Measurements from ENCODE around the gene UBAC2.

Gene UBAC2

DNA sequence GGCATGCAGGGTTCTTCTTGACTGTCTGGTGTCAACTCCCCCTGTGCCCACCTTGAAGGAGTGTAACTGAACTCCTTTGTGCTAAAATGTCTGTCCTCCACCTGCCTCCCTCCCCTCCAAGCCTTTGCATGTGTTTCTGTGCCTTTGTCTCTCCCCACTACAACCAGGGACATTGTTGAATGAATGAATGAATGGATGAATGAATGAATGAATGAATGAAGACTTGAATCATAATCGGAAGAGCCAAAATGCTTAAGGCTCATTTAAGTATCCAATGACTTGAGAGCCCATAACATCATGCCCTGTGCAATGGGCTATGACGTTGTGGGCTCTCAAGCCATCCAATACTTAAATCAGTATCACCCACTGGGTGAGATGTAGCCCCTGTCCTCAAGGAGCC is 115.6 kb downstream of the UBAC2 start:
- DNase-seq, result no peak

DNA sequence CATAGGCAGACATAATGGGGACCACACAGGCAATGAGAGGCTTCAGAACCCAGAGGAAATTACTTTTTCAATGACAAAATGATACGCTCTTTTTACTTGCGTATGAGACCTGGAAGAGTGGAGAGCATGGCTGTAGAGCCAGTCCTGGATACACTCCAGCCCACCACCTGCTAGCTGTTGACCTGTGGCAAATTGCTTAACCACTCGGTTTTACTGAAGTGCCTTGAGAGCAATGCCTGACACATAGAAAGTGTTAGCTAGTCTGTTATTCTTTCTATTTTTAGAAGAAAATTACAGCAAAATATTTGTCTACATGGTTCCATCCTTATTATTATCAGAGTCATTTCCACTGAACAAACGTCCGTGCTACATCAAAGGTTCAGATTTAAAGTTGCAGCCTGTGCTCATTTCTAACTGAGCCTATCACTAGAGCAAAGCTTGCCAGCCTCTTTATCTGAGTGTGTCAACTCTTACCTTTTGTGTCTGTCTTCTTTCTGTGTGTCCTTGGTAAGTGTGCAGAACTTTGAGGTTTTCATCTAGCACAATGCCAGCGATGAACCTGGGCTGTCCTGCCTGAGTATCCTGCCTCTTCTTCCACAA is 116.1 kb downstream of the UBAC2 start:
- no peak for DNase-seq

DNA sequence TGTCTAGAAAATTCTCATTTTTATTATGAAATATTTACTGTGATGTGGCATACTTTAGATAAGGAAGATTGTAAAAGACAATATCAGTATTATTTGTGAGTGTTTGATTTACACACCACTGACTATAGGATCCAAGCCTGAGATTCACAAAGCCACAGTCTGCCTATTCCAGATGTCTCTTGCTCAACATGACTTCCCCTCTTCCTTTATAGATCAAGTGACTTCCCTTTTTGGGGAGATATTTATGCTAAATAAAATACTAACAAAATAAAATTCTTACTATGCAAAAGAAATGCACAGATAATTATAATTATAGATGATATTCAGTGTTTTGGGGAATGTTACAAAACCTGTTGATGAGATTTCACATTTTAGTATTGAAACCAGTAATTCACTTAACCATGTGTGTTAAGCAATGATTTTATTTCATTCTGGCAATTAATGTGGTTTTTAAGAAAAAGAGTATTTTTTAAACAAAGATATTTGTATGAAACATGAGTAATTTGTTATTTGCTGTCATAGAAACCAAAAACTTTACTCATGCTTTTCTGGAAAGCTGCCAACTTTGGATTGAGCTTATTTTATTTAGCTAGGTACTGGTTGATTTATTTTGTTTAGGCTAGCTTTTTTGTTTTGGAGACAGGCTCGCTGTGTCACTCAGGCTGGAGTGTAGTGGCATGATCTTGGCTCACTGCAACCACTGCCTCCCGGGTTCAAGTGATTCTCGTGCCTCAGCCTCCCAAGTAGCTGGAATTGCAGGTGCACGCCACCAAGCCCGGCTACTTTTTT is 120.2 kb downstream of the UBAC2 start:
- no peak for DNase-seq

DNA sequence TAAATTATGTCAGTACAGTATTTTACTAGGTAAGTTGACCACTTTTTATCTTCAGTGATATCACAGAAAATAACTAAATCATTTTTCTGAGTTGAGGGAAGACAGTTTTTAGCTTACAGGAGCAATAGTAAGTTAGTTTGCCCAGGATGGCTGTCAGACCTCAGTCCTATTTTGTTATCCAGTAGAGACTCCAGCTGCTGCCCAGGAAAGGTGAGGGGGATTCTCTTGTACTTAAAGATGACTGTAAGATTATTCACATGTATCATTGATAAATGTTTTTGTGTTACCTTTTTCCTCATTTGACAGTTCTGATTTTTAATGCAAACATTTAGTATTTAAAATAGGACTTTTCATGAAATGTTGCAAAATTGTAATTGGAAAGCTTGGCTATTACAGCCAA is 121.1 kb downstream of the UBAC2 start:
- DNase-seq, result no peak

DNA sequence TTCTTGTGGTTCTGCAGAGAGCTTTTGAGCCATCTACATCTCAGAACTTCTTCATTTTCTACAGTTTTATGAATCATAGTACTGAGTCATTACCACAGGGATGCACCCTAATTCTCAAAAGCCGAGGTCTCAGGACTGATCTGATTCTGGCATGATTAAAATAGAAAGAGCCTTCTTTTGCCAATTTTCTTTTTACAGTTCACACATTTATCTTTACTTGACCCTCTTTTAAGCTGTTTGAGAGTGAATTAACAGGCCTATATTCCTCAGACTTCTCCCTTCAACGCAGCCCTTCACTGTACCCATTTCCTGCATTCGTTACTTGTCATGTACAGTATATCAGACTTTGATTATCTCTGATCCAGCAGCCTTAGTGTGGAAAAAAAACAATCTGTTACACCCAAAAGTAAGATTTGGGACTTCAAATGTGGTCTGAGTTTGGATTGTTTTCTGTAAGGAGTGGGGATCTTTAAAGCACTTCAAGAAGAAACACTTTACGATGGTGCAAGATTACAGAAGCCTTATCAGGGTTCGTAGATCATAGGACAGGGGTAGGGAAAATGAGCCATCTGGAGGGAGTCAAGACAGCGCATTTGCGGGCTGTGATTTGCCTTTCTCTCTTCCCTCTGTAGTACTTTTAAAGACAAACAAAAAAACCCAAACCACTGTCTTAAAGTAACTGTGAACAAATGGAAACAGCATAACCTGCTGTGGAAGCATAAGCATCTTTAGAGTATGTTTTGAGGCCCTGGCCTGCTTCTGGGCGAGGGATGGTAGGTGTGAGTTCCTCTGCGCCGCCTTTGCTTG is 121.8 kb downstream of the UBAC2 start:
- DNase-seq, result no peak

DNA sequence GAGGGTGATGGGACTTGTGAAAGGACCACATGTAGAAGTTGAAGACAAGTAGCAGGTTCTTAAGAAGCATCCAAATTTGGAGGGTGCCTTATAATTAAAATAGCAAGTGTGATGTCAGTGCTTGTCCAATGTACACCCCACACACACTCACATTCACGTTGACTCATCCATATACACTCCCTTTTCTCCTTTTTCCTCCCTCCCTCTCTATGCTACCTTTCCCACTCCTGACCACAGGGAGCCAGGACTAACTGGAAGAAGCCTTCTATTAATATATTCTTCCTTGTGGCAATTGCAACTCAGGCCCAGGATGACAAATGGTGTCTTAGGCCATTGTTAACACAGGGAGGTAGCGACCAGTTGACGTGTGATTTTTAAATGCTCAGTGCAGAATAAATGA is 122.8 kb downstream of the UBAC2 start:
- DNase-seq, result no peak

DNA sequence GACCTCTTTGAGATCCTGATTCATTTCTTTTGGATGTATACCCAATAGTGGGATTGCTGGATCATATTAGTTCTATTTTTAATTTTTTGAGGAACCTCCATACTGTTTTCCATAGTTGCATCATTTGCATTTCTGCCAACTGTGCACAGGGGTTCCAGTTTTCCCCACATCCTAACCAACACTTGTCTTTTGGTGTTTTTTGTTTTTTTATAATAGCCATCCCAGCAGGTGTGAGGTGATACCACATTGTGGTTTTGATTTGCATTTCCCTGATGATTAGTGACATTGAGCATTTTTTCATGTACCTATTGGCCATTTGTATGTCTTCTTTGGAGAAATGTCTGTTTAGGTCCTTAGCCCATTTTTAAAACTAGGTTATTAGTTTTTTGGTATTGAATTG is 125.4 kb downstream of the UBAC2 start:
- DNase-seq, result no peak

DNA sequence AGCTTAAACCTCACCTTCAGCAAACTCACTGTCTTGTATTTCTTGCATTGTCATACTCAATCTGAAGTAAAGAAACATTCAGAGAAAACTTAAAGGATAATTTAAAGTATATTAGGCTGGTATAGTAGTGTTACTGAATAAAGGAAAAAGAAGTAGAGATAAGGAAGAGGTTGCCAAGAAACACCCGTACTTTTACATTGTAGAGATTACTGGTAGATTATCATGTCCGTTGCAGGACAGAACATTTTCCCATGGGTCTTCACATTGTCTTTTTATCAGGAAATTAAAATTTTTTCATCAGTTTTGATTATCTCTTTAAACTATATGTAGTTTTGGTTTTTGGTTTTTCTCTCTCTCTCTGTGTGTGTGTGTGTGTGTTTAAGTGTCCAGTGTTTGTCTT is 126.5 kb downstream of the UBAC2 start:
- no peak for DNase-seq

DNA sequence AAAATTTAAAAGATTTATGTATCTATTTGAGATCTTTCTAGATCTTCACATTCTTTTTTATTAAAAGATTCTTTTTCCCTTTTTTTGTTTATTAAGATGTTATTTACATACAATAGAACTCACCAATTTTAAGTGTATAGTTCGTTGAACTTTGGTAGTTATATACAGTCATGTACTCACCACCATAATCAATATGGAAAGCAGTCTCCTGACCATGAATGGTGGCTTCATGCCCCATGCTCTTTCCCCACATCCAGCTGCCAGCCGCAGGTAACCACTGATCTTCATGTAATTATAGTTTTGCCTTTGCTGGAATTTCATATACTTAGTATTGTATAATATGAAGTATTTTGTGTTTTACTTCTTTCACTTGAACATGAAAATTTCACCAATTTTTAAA is 127.1 kb downstream of the UBAC2 start:
- DNase-seq, result no peak

DNA sequence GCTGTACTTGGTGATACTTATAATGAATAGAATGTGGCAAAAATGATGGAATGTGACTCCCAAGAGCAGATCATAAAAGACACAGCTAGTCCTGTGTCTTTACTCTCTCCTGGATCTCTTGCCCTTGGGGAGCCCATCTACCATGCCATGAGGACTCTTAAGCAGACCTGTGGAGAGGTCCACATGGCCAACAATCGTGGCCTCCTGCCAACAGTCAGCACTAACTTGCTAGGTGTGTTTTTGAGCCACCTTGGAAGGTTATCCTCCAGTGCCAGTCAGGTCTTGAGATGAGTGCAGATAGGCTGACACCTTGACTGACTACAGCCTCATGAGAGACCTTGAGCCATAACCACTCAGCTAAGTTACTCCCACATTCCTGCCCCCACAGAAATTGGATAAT is 128.8 kb downstream of the UBAC2 start:
- DNase-seq, result no peak

DNA sequence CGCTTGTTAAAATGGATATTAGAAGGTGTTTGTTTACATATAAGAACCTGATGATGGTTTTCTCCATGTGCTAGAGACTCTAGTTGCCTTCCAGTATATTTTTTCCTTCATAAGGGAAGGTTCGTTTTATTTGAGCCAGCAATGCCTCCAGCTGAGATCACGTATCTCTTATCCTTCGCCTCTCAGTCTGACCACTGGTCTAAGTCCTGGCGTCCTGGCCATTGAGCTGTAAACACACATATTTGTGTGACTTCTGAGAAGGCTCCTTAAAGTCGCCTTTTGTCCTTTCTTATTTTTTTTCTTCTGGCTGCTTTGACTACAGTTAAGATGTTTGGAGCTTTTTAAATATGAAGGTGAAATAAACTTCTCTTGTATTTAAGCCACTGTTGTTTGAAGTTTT is 130.3 kb downstream of the UBAC2 start:
- no peak for DNase-seq

DNA sequence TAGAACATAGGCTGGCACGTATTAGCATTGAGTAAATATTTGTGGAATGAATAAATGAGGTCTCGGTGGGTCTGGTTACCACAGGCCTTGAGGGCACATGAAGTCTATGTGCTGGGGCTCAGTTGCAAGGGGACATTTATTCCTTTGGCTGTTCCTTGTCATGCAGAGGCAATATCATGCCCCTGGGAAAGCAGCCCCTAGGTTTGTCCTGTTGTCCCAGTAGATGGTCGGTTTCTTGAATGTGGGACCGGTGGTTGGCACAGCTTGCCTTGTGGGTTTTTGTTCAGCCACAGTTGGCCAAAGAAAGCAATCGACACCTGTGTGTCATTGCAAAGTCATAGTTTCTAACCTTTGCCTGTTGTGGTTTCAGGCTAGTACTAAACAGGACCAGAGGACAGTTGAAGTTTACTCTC is 131.2 kb downstream of the UBAC2 start:
- DNase-seq, result no peak

DNA sequence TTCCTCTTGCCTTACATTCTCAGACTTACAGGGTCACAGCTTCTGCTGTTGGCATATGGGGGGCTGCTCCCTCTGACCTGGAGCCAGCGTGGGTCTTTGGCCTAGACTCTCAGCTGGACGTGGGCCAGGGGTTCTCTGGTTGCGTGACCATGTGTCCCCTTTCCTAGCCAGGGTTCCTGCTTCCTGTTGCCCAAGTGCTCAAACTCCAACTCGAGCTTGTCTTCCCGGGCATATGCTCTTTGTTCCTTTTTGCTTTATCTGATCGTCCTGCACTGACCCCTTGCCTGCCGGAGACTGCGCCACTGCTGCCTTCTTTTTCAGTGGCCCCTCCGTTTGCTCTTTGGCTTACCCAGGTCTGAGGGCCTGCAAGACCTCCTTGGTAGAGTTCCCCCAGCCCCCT is 131.8 kb downstream of the UBAC2 start:
- no peak for DNase-seq

DNA sequence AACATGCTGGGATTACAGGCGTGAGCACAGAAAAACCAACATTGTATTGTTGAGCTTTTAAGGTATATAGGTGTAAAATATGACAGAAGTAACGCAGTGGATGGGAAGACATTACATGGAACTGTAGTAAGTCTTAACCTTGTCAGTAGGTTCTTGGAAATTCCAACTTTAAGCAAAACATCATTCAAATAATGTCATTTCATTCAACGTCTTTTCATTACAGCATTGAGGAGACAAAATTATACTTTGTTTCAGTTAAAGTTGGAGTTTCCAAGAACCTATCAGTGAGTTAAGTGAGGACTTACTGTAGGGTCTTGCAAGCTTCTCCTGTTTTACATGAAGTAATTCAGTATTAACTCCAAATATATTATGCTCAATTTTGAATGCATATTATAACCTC is 133.6 kb downstream of the UBAC2 start:
- no peak for DNase-seq

DNA sequence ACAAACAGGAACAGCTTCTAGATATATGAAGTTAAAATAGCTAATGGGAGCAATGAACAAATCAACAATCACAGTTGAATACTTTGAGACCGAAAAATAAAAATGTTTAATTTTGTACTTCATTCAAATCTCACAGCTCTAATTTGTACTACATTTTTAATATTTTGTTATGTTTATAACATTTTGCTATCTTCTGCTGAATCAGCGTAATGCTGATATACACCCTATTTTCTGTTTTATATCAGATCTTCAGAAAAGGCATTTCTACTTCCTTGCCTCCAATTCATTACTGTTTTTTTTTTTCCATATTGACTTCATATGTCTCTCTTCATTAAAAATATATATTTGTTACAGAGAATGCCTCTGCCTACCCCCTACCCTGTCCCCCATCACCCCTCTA is 134.4 kb downstream of the UBAC2 start:
- no peak for DNase-seq

DNA sequence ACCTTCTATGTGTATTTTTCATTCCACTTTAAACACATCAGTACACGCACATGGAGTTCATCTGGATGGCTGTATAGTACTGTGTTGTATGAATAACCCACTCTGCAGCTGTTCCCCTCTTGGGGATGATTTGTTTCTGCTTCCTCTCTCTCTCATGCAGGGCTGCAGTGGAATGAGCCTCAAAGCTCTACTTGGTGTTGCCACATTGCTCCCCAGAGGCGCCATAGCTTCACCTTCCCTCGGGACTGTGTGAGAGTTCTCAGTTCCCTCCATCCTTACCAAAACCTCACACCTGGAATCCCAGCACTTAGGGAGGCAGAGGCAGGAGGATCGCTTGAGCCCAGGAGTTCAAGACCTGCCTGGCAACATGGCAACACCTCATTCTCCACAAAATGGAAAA is 134.9 kb downstream of the UBAC2 start:
- DNase-seq, result no peak

DNA sequence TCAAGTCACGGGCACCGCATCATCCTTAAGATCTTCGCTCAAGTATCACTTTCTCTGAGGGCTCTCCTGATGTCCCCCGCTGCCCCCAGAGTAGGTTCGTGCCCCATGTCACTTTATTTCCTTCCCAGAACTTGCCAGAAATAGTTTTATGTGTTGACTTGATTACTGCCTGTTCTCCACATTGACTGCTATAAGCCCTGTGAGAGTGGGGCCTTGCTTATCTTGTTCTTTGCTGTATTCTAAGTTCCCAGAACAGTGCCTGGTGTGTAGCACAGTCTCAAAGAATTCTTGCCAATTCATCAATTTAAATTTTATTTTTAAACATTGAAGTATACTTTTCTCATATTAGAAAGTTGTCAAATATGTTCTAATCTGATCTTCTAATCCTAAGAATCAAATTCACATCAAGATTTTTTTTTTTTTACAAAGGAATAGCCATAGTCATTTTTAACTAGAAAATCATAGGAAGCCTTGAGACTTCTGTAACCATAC is 138.6 kb downstream of the UBAC2 start:
- DNase-seq, result no peak

DNA sequence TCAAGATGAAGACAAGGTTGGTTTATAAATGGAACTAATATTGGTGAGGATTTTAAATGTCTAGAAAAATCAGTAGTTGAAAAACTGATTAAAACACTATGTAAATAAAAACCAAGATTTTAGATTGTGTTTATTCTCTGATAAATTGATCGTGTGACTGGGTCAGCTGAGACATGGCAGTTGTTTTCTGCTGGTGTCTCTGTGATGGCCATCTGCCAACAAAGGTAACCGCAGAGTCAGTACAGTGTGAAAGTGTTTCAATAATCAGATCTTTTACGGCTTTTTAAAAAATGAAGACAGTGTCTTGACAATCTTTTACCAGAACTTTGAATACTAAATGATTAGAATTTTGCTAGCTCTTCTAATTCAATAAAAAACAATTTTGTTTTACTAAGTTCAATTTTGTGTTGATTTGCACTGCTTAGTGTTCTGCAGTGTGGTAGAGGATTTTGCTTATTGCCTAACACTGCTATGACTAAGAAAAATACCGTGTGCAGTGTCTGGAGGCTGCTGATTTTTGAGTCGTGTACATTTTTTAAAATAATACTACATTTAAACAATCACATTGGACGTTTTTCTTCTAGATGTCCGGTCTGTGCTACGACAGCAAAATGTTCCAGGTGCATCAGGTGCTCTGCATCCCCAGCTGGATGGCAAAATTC is 139.2 kb downstream of the UBAC2 start:
- DNase-seq, result no peak

DNA sequence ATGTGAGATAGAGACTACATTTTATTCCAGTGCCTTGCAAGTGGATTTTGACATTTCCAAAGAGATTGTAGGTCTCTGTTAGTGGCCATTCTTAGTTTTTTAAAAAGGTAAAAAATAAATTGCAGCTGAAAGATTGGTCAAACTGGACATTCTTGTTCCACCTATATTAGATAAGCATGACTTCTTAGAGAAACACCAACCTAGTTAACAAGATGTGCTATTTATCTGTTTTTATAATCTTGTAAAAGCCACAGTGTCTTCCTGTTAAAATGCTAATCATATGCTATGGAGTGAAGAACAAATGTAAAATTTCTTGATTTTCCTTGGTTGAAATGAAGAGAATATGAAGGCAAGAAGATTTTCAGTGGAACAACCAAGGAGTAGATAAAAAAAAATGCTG is 140.0 kb downstream of the UBAC2 start:
- DNase-seq, result no peak

DNA sequence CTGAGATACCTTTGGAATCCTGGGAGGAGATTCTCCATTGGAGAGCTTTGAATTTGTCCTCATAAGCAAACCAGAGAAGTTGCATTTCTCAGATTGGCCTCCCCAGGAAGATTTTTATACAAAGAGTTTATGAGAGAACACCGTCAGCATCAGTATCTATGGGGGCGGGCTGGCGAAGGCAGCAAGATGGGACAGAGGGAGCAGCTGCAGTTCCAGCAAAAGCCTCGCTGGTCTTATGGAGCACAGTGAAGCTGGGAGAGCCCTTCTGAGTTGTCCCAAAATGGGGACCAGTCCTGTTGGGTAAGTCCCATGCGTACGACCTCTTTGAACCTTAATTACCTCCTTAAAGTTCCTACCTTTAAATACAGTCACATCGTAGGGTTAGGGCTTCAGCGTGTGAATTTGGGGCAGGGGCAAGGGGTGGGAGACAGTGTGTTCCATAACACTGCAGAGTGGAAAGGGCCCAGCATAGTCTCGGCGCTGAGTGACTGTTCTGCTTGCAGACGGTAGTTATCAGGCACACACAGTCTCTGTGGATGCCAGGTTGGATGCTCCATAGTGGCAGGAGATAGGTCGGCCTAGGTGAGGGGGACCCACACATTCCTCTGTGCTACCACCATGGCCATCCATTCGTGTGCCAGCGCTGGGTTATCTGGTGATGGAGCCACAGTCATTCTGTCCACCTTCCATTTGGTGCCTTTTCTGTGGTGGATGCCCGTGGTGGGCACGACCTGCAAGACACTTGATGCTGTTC is 141.5 kb downstream of the UBAC2 start:
- no peak for DNase-seq

DNA sequence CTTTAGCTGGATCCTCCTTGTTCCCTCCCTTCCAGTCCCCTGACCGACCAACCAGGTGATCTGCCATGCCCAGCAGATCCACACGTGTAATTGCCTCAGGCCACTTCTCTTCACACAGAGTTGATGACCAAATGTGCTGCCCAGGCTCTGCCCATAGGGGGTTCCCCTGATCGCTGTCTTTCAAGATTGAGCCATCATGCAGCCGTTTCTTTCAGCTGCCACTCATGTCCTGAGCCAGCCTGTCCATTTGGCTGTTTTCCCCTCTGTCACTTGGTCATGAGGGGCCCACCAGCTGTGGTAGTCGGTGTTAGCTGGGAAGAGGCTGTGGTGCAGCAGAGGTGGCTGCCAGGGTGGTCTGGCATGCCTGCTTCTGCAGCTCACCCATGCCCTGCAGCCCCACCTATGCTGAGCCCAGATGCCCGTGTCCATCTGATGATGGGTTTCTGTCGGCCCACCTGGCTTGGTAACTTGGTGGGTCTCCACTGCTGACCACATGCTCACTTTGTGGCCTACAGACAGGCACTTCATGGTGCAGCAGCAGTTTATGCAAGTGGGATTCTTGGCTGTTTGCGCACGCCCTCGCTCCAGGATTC is 142.2 kb downstream of the UBAC2 start:
- no peak for DNase-seq

DNA sequence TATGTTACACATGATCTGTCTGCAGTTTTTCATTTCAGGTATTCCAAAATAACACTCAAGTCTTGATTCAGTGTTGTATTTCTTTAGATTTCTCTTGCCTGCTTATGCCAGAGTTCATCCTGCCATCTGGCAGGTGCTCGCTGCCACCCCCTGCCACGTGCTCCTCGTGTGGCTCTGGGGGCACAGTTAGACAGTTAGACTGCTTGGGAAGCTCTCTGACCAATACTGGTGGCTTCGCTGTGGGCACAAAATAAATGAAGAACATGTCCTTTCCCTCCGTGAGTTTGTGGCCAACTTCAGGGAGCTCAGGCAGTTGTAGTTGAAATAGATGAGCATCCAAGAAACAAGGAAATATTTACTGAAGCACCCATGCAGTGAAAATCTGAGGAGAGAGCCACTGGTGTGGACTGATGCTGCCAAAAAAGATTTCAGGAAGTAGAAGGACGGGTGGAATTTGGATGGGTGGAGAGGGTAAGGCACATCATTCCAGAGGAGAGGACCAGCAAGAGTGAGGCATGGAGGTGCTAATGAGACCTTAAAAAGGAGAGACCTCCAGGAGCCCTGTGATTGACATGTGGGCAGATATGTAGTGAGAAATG is 144.1 kb downstream of the UBAC2 start:
- no peak for DNase-seq

All from T1000 (cell line).